HCT116 (cell line): ENCODE results near the gene TMEM247. TPM values are rescaled to one million over a fixed set of nuclear protein-coding genes. Genes with fewer than 3 reads are reported as not detected.

Source experiments
- ATAC-seq: fragments of 200-7000 bp; cut with Tn5 transposase; 2 replicates; pipeline ENCODE4 v1.9.1; 2020; ENCODE audit warnings: mild to moderate bottlenecking, moderate library complexity
- BruUV-seq: library from RNA; stranded (reverse); fragments of 400-500 nt; replicated peaks from 2 replicates; lab custom pipeline; 2021; lab: Mats Ljungman, UMichigan
- CTCF ChIA-PET: fragments of 300-600 bp; sonication (Branson Sonifier 250); formaldehyde crosslinking; loops from one replicate; lab custom pipeline; 2021; ENCODE audit warnings: antibody characterized with exemption; lab: Charles Lee
- POLR2A ChIA-PET: fragments of 300-600, 350-600 bp; sonication (Branson Sonifier 250); formaldehyde crosslinking; loops from one replicate; lab custom pipeline; 2021; ENCODE audit warnings: antibody characterized with exemption; lab: Charles Lee
- RAD21 ChIA-PET, 2 experiments: fragments of 300-600 bp; sonication (Branson Sonifier 250); formaldehyde crosslinking; loops; one replicate each; lab custom pipeline; 2023; ENCODE audit warnings: low total read pairs in 2 of 2; ENCODE audit not compliant: uncharacterized antibody in 2 of 2, unreplicated experiment in 2 of 2, low non-redundant PET in 1 of 2; lab: Charles Lee
- DNase-seq: peaks from one replicate; pipeline ENCODE4 v3.0.0-alpha.2; 2010; ENCODE audit warnings: low read depth, low spot score
- H2AFZ ChIP-seq: fragments of 200-600 bp; shearing (Covaris generic), sonication (generic); 2 replicates; pipeline ENCODE4 v1.6.1; 2017; ENCODE audit warnings: low read depth, mixed run types, mixed read lengths, antibody characterized with exemption, low read length; ENCODE audit not compliant: poor library complexity, severe bottlenecking
- H3K27ac ChIP-seq: 2 replicates; pipeline ENCODE4 v1.5.1; 2012; ENCODE audit warnings: low read depth, low read length
- H3K27me3 ChIP-seq: fragments of 200-600 bp; sonication (generic); 2 replicates; pipeline ENCODE4 v1.6.1; 2016; ENCODE audit warnings: mixed run types, low read length, mixed read lengths; ENCODE audit not compliant: insufficient read depth
- H3K36me3 ChIP-seq, 2 experiments: fragments of 200-500 bp in 1 of 2; fragments of 200-600 bp in 1 of 2; sonication (Bioruptor generic) in 1 of 2; sonication (generic) in 1 of 2; 2 replicates each; pipeline versions ENCODE4 v1.5.1 to v1.6.1; 2014 to 2016; ENCODE audit warnings: low read length in 2 of 2, inconsistent platforms in 1 of 2, mixed read lengths in 1 of 2, mixed run types in 1 of 2; ENCODE audit not compliant: insufficient read depth in 2 of 2, control insufficient read depth in 1 of 2
- H3K4me1 ChIP-seq, 2 experiments: fragments of 200-600 bp in 1 of 2; sonication (generic) in 1 of 2; 2 replicates each; pipeline versions ENCODE4 v1.5.1 to v1.6.1; 2012 to 2017; ENCODE audit warnings: low read length in 2 of 2, inconsistent platforms in 1 of 2, mild to moderate bottlenecking in 1 of 2, mixed read lengths in 1 of 2, mixed run types in 1 of 2, moderate library complexity in 1 of 2; ENCODE audit not compliant: insufficient read depth in 2 of 2, control insufficient read depth in 1 of 2
- H3K4me2 ChIP-seq: fragments of 200-600 bp; sonication (generic); 2 replicates; pipeline ENCODE4 v1.6.1; 2017; ENCODE audit warnings: mixed run types, low read length, mixed read lengths
- H3K4me3 ChIP-seq, 2 experiments: fragments of 200-600 bp in 1 of 2; sonication (generic) in 1 of 2; replicated peaks in 1 of 2; 2 replicates each; pipeline ENCODE4 v1.5.1; 2011 to 2016; ENCODE audit warnings: low read length in 2 of 2, control low read depth in 1 of 2, low read depth in 1 of 2, mild to moderate bottlenecking in 1 of 2, mixed read lengths in 1 of 2, mixed run types in 1 of 2
- H3K79me2 ChIP-seq: fragments of 200-600 bp; sonication (generic); 2 replicates; pipeline ENCODE4 v1.6.1; 2017; ENCODE audit warnings: mild to moderate bottlenecking, mixed run types, low read length, moderate library complexity, mixed read lengths; ENCODE audit not compliant: insufficient read depth
- H3K9ac ChIP-seq: fragments of 200-600 bp; sonication (generic); 2 replicates; pipeline ENCODE4 v1.6.1; 2016; ENCODE audit warnings: low read length, mixed read lengths
- H3K9me2 ChIP-seq: fragments of 200-600 bp; sonication (generic), shearing (Covaris generic); 2 replicates; pipeline ENCODE4 v1.6.1; 2017; ENCODE audit warnings: mixed run types, mild to moderate bottlenecking, moderate library complexity; ENCODE audit not compliant: insufficient read depth
- H3K9me3 ChIP-seq, 2 experiments: fragments of 200-500 bp in 1 of 2; fragments of 200-600 bp in 1 of 2; sonication (Bioruptor generic) in 1 of 2; sonication (generic) in 1 of 2; 2 replicates each; pipeline ENCODE4 v1.6.1; 2014 to 2017; ENCODE audit warnings: low read length in 2 of 2, mixed read lengths in 2 of 2, inconsistent platforms in 1 of 2, low read depth in 1 of 2, mild to moderate bottlenecking in 1 of 2, mixed run types in 1 of 2, moderate library complexity in 1 of 2; ENCODE audit not compliant: control insufficient read depth in 1 of 2, insufficient read depth in 1 of 2
- H4K20me1 ChIP-seq: fragments of 200-600 bp; sonication (generic), shearing (Covaris generic); 2 replicates; pipeline ENCODE4 v1.6.1; 2017; ENCODE audit warnings: mixed run types, mild to moderate bottlenecking, moderate library complexity; ENCODE audit not compliant: insufficient read depth
- CBX3 ChIP-seq: IDR thresholded peaks from 2 replicates; pipeline ENCODE4 v1.6.1; 2012; ENCODE audit warnings: low read depth
- CEBPB ChIP-seq: IDR thresholded peaks from 2 replicates; pipeline ENCODE4 v1.6.1; 2012; ENCODE audit warnings: low read depth
- CTCF ChIP-seq, 3 experiments: fragments of 200-600 bp in 1 of 3; sonication (generic) in 1 of 3; IDR thresholded peaks in 2 of 3; conservative IDR thresholded peaks in 1 of 3; 2 replicates each; pipeline ENCODE4 v1.5.1; 2012 to 2017; ENCODE audit warnings: low read depth in 2 of 3, low read length in 2 of 3, antibody characterized with exemption in 1 of 3, borderline replicate concordance in 1 of 3, control low read depth in 1 of 3, mild to moderate bottlenecking in 1 of 3, mixed read lengths in 1 of 3, mixed run types in 1 of 3, moderate library complexity in 1 of 3; ENCODE audit not compliant: insufficient read depth in 1 of 3
- EGR1 ChIP-seq: IDR thresholded peaks from 2 replicates; pipeline ENCODE4 v1.6.1; 2012; ENCODE audit warnings: low read depth
- EZH2 ChIP-seq: fragments of 200-600 bp; sonication (generic); IDR thresholded peaks from 2 replicates; pipeline ENCODE4 v1.6.1; 2017; ENCODE audit warnings: antibody characterized with exemption, mixed run types
- EZH2phosphoT487 ChIP-seq: fragments of 200-600 bp; IDR thresholded peaks from 2 replicates; pipeline ENCODE4 v1.6.1; 2018; ENCODE audit warnings: antibody characterized with exemption, borderline replicate concordance
- FOSL1 ChIP-seq: IDR thresholded peaks from 2 replicates; pipeline ENCODE4 v1.6.1; 2012; ENCODE audit warnings: low read depth
- JUND ChIP-seq: IDR thresholded peaks from 2 replicates; pipeline ENCODE4 v1.6.1; 2012
- MAX ChIP-seq: IDR thresholded peaks from 2 replicates; pipeline ENCODE4 v1.6.1; 2012
- POLR2A ChIP-seq: IDR thresholded peaks from 2 replicates; pipeline ENCODE4 v1.7.0; 2011; ENCODE audit warnings: borderline replicate concordance; ENCODE audit not compliant: insufficient read depth, insufficient read length; ENCODE audit errors: extremely low read depth
- RAD21 ChIP-seq: IDR thresholded peaks from 2 replicates; pipeline ENCODE4 v1.6.1; 2012; ENCODE audit warnings: low read depth, mild to moderate bottlenecking
- SP1 ChIP-seq: IDR thresholded peaks from 2 replicates; pipeline ENCODE4 v1.6.1; 2012; ENCODE audit warnings: low read depth
- SRF ChIP-seq: IDR thresholded peaks from 2 replicates; pipeline ENCODE4 v1.6.1; 2012; ENCODE audit warnings: low read depth
- TCF7L2 ChIP-seq: IDR thresholded peaks from 2 replicates; pipeline ENCODE4 v1.7.0; 2011; ENCODE audit warnings: borderline replicate concordance, inconsistent platforms; ENCODE audit not compliant: insufficient read depth, insufficient read length; ENCODE audit errors: extremely low read depth
- YY1 ChIP-seq: IDR thresholded peaks from 2 replicates; pipeline ENCODE4 v1.6.1; 2011; ENCODE audit warnings: low read length, low read depth, moderate library complexity, mild to moderate bottlenecking; ENCODE audit not compliant: insufficient replicate concordance; ENCODE audit errors: extremely low read depth
- ZFX ChIP-seq: fragments of 450-650 bp; IDR thresholded peaks from 2 replicates; pipeline ENCODE4 v1.6.1; 2017
- ZNF274 ChIP-seq: fragments of 200-500 bp; sonication (Bioruptor generic); IDR thresholded peaks from 2 replicates; pipeline ENCODE4 v1.6.1; 2014; ENCODE audit warnings: mild to moderate bottlenecking, low read depth, low read length, inconsistent platforms
- intact Hi-C: fragments of 100-400 bp; cut with micrococcal nuclease; formaldehyde crosslinking; loops from 2 replicates; pipeline ENCODE4 v1.10.0; 2022
- total RNA-seq: library from RNA; stranded (reverse); gene quantifications from one replicate; pipeline ENCODE4 v1.2.1, GENCODE V29; 2021; ENCODE audit not compliant: unreplicated experiment
- TF ChIP-seq, protein P1 (sequence below): IDR thresholded peaks from 2 replicates; pipeline ENCODE4 v1.6.1; 2012
- TF ChIP-seq, protein P2 (sequence below): IDR thresholded peaks from 2 replicates; pipeline ENCODE4 v1.6.1; 2011; ENCODE audit warnings: mild to moderate bottlenecking, low read length, moderate library complexity; ENCODE audit not compliant: insufficient replicate concordance; ENCODE audit errors: extremely low read depth

Gene TMEM247
- total RNA-seq, 1 experiment from 2014 or later: not detected

GRCh38 chr2:46447649-46448048, 31.7 kb upstream of the TMEM247 start:
- no peak for ATAC-seq
- no peaks in the 10 kb centered on the region for H3K9me2 ChIP-seq
- no peaks in the 10 kb centered on the region for H3K36me3 ChIP-seq
- no peak overlapping the region for H2AFZ ChIP-seq
- no peak overlapping the region for H3K27ac ChIP-seq
- H3K79me2 ChIP-seq: no peaks in the 10 kb centered on the region
- no peaks in the 10 kb centered on the region for H4K20me1 ChIP-seq
- no peaks in the 10 kb centered on the region for H3K27me3 ChIP-seq
- no peak overlapping the region for H3K9ac ChIP-seq
- no peaks in the 10 kb centered on the region for H3K4me1 ChIP-seq
- BruUV-seq: no TSS peak
- DNase-seq: no peak
- ChIA-PET RAD21 (no interaction called here), CTCF (no interaction called here), POLR2A (no interaction called here)
- no peaks in the 10 kb centered on the region for H3K9me3 ChIP-seq
- H3K4me2 ChIP-seq: no peak overlapping the region
- TF ChIP-seq CTCF (IDR thresholded peaks at IDR 0.05 in 2 of 3, conservative IDR thresholded peaks at IDR 0.05 in 1 of 3; ENCODE audit: borderline replicate concordance in 1 of 3, insufficient read depth in 1 of 3, low read depth in 2 of 3, low read length in 2 of 3): no peak
- TF ChIP-seq, protein P1, sequence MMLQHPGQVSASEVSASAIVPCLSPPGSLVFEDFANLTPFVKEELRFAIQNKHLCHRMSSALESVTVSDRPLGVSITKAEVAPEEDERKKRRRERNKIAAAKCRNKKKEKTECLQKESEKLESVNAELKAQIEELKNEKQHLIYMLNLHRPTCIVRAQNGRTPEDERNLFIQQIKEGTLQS: no peak
- no peak for TF ChIP-seq MAX
- TF ChIP-seq CBX3: no peak
- TF ChIP-seq CEBPB: no peak
- no peak for TF ChIP-seq RAD21
- TF ChIP-seq YY1: no peak
- TF ChIP-seq JUND: no peak
- TF ChIP-seq TCF7L2: no peak
- no peak for TF ChIP-seq EZH2
- TF ChIP-seq EZH2phosphoT487: no peak
- no peak for TF ChIP-seq SRF
- TF ChIP-seq ZFX: no peak
- no peak for TF ChIP-seq FOSL1
- no peak for TF ChIP-seq ZNF274
- TF ChIP-seq POLR2A: no peak
- TF ChIP-seq, protein P2, sequence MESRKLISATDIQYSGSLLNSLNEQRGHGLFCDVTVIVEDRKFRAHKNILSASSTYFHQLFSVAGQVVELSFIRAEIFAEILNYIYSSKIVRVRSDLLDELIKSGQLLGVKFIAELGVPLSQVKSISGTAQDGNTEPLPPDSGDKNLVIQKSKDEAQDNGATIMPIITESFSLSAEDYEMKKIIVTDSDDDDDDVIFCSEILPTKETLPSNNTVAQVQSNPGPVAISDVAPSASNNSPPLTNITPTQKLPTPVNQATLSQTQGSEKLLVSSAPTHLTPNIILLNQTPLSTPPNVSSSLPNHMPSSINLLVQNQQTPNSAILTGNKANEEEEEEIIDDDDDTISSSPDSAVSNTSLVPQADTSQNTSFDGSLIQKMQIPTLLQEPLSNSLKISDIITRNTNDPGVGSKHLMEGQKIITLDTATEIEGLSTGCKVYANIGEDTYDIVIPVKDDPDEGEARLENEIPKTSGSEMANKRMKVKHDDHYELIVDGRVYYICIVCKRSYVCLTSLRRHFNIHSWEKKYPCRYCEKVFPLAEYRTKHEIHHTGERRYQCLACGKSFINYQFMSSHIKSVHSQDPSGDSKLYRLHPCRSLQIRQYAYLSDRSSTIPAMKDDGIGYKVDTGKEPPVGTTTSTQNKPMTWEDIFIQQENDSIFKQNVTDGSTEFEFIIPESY: no peak
- TF ChIP-seq EGR1: no peak
- TF ChIP-seq SP1: no peak
- no peak overlapping the region for H3K4me3 ChIP-seq
- intact Hi-C loops: no loop called here
